NCI-H2107 treated with DMSO at 0.1 percent for 48 hours (cell line): Measurements from ENCODE around the gene FUOM.
A peak's percentile ranks its signal among the peaks of the same experiment; 100 is the strongest.
"Not testable (repeated sequence)": the region's sequence is repeated elsewhere in the genome, so short reads cannot be mapped to it uniquely, and the experiment has no call there.

ENCODE experiments used
- DNase-seq: peaks from one replicate; lab custom pipeline; 2025; ENCODE audit not compliant: unreplicated experiment; lab: John Stamatoyannopoulos, UW

FUOM gene

GRCh38 chr10:133335246-133336117, 22.3 kb downstream of the FUOM start:
- DNase-seq: no peak

- DNase-seq: no peak
Observed at GRCh38 chr10:133334503-133335245, 23.1 kb downstream of the FUOM start.

- no peak for DNase-seq
Observed at GRCh38 chr10:133332936-133333699, 24.7 kb downstream of the FUOM start.

GRCh38 chr10:133329491-133330202, 28.2 kb downstream of the FUOM start:
- DNase-seq: peak; percentile 33

- no peak for DNase-seq
Observed at GRCh38 chr10:133328358-133329343, 29.2 kb downstream of the FUOM start.

GRCh38 chr10:133327651-133328357, 30.0 kb downstream of the FUOM start:
- no peak for DNase-seq

GRCh38 chr10:133326745-133327650, 30.8 kb downstream of the FUOM start:
- DNase-seq: no peak

- no peak for DNase-seq
Observed at GRCh38 chr10:133326223-133326551, 31.6 kb downstream of the FUOM start.

- no peak for DNase-seq
Observed at GRCh38 chr10:133325440-133326222, 32.2 kb downstream of the FUOM start.

- DNase-seq: no peak
Observed at GRCh38 chr10:133324857-133325260, 33.0 kb downstream of the FUOM start.

- no peak for DNase-seq
Observed at GRCh38 chr10:133324198-133324792, 33.5 kb downstream of the FUOM start.

GRCh38 chr10:133322064-133322709, 35.6 kb downstream of the FUOM start:
- not testable (repeated sequence) for DNase-seq

- not testable (repeated sequence) for DNase-seq
Observed at GRCh38 chr10:133320852-133321422, 36.9 kb downstream of the FUOM start.

- no peak for DNase-seq
Observed at GRCh38 chr10:133318494-133319127, 39.2 kb downstream of the FUOM start.

- DNase-seq: no peak
Observed at GRCh38 chr10:133316732-133317131, 41.1 kb downstream of the FUOM start.

GRCh38 chr10:133316266-133316665, 41.6 kb downstream of the FUOM start:
- no peak for DNase-seq
